HG03442 (cell line): ENCODE measurements around the gene CERCAM.
"Not testable (repeated sequence)": the region's sequence is repeated elsewhere in the genome, so short reads cannot be mapped to it uniquely, and the experiment has no call there.

Experiments
- ATAC-seq: cut with Tn5 transposase; IDR thresholded peaks from one replicate; pipeline ENCODE4 v1.9.1; 2021; ENCODE audit warnings: mild to moderate bottlenecking, moderate library complexity; ENCODE audit not compliant: unreplicated experiment

CERCAM gene

DNA sequence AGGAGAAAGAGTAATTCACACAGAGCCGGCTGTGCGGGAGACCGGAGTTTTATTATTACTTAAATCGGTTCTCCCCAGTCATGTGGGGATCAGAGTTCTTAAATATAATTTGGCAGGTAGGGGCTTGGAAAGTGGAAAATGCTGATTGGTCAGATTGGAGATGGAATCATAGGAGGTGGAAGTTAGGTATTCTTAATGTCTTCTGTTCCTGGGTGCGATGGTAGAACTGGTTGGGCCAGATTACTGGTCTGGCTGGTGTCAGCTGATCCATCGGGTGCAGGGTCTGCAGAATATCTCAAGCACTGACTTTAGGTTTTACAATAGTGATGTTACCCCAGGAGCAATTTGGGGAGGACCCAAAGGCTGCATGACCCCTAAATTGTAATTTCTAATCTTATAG is 4.6 kb upstream of the CERCAM start:
- no peak for ATAC-seq

- no peak for ATAC-seq
These were observed 4.1 kb upstream of the CERCAM start for GRCh38 chr9:128416432-128417019.

GRCh38 chr9:128419061-128419925 is 1.4 kb upstream of the CERCAM start:
- ATAC-seq, result no peak

- peak; percentile 70 for ATAC-seq
These were observed 502 bp upstream of the CERCAM start for GRCh38 chr9:128420060-128420650.

DNA sequence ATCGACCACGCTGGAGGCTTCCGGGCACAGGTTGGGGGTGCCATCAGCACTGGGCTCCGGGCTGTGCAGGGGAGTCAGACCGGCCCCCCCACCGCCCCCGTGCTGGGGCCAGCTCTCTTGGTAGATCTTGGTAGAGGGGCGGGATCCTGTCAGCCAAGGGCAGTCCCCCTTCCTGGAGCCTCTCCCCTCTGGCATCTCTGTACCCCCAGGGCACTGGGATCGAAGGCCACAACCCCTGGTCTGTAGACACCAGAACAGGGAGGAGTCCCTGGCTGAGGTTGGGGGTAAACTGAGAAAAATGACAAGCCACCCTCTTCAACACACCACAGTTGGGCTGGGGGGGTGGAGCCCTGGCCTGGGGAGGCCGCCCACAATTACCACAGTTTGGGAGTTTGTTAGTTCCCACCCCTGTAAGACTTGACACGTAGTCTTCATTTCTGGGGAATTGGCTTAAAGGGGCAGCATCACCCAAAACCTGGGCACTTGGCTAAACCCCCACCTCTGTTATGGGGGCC is 882 bp downstream of the CERCAM start:
- ATAC-seq, result no peak

- not testable (repeated sequence) for ATAC-seq
These were observed 1.5 kb downstream of the CERCAM start for GRCh38 chr9:128422022-128422782.

DNA sequence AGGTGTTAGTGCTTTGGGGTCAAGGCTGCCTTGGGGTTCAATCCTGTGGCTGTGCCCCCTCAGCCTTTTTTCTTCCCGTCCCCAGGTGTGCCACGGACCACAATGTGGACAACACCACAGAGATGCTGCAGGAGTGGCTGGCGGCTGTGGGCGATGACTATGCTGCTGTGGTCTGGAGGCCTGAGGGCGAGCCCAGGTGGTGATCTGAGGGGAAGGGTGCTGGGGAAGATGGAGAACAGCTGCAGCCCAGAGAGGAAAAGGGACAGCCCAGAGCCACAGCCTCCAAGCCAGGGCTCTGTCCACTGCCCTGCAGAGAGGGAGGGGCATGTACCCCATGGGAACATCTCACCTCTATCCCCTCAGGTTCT is 2.1 kb downstream of the CERCAM start:
- no peak for ATAC-seq

DNA sequence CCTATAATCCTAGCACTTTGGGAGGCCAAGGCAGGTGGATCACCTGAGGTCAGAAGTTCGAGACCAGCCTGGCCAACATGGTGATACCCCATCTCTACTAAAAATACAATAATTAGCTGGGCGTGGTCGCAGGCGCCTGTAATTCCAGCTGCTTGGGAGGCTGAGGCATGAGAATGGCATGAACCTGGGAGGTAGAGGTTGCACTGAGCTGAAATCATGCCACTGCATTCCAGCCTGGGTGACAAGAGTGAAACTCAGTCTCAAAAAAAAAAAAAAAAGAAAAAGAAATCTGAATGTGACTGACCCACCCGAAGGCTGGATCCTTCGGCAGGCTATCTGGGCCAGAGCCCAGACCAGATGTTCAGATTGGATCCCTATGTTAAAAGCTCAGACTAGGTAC is 2.7 kb downstream of the CERCAM start:
- not testable (repeated sequence) for ATAC-seq

- no peak for ATAC-seq
These were observed 3.7 kb downstream of the CERCAM start for GRCh38 chr9:128424268-128424780.

GRCh38 chr9:128428644-128429512 is 8.2 kb downstream of the CERCAM start:
- no peak for ATAC-seq

GRCh38 chr9:128429513-128430086 is 8.9 kb downstream of the CERCAM start:
- no peak for ATAC-seq

- ATAC-seq, result no peak
These were observed 10.6 kb downstream of the CERCAM start for GRCh38 chr9:128431207-128431606.

DNA sequence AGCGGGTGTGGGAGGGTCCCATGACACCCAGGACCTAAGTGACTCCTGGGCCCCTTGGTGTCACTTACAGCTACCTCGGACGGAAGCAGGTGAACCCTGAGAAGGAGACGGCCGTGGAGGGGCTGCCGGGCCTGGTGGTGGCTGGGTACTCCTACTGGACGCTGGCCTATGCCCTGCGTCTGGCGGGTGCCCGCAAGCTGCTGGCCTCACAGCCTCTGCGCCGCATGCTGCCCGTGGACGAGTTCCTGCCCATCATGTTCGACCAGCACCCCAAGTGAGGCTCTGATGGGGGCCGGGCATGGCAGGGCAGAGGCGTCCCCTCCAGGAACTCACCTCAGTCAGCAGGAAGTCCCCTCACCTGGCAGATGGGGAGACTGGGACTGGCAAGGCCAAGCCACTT is 13.7 kb downstream of the CERCAM start:
- ATAC-seq, result no peak

DNA sequence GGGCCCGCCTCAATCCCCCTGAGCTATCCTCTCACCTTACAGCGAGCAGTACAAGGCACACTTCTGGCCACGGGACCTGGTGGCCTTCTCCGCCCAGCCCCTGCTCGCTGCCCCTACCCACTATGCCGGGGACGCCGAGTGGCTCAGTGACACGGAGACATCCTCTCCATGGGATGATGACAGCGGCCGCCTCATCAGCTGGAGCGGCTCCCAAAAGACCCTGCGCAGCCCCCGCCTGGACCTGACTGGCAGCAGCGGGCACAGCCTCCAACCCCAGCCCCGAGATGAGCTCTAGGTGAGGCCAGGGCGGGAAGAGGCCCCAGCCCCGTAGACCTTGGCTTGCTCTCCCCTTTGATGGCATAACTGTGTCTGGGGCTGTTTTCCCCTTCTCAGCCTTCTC is 15.0 kb downstream of the CERCAM start:
- ATAC-seq, result no peak

DNA sequence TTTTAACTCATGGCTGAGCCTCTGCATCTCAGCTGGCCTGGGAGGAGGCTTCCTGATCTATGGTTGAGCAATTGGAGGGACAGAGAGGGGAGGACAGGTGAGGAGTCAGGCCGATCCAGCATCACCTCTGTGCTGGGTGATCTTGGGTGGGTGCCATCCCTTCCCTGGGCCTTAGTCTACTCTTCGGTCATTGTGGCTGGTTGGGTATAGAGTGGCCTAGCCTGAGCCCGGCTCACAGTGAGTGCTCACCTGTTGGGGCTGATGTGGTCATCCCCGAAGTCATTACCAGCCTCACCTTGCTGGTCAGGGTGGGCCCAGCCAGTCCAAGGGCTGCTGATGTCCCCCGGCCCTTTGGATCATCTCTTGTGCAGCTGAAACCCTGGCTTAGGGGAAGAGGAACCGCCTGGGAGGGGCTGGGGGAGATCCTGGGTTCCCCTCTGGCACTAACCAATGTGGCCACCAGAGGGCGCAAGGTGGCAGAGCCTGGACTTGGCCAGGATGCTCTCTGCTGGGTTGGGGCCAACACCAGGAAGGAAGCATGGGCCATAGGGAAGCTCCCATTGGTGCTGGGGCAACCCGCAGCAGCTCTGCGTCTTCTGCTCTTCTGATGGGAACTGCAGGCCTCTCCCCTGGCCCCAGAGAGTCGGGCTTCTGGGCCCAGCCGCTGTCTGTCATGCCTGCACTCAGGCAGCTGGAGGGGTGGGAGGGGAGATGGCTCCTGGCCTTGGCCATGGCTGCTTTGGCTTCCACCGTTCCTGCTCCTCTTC is 17.9 kb downstream of the CERCAM start:
- peak; percentile 58 for ATAC-seq

DNA sequence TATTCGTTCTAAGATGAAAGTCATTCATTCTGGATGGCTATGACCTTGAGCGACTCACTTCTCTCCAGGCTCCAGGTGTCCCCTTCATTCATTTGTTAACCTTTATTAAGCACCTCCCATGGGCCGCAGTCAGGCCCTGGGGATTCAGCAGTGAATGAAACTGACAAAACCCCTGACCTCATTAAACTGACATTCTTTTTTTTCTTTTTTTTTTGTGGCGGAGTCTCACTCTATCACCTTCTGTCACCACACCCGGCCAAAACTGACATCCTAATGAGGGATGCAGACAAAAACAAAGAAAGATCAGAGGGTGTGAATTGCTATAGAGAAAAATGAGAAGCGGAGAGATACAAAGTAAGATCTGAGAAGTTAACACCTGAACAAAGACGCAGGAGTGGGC is 18.6 kb downstream of the CERCAM start:
- ATAC-seq, result no peak

- no peak for ATAC-seq
These were observed 21.5 kb downstream of the CERCAM start for GRCh38 chr9:128442150-128442549.

GRCh38 chr9:128446505-128446904 is 25.8 kb downstream of the CERCAM start:
- ATAC-seq, result not testable (repeated sequence)

DNA sequence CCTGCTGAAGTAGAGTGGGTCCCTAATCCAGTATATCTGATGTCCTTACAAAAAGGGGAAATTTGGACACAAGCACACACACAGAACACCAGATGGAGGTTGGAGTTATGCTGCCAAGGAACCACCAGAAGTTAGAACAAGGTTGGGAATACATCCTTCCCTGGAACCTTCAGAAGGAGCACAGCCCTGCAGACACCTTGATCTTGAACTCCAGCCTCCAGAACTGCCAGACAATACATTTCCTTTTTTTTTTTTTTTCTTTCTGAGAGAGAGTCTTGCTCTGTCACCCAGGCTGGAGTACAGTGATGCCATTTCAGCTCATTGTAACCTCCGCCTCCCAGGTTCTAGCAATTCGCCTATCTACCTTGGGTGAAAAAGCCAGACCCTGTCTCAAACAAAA is 28.1 kb downstream of the CERCAM start:
- no peak for ATAC-seq
